Adrenal gland (tissue), 12 donors: Measurements from ENCODE around the gene ZNF335. TPM values are rescaled to one million over a fixed set of nuclear protein-coding genes. Genes with fewer than 3 reads are reported as not detected.

Experiments used
- DNase-seq, 7 donors: peaks; one replicate each; pipeline ENCODE4 v3.0.0-alpha.2; 2019 to 2020
- H3K27ac ChIP-seq, 5 donors: fragments of 200-600 bp; sonication (generic) in 4 of 5; 1 replicate in 3 of 5; 2 replicates in 2 of 5; pipeline versions ENCODE4 v1.5.1 to v1.8.0; 2016 to 2020; ENCODE audit warnings: mild to moderate bottlenecking in 1 of 5
- H3K27me3 ChIP-seq: fragments of 200-600 bp; 2 replicates; pipeline ENCODE4 v1.8.0; 2021
- H3K36me3 ChIP-seq, 2 donors: fragments of 200-600 bp; replicated peaks in 1 of 2; 1 replicate in 1 of 2; 2 replicates in 1 of 2; pipeline versions ENCODE4 v1.5.1 to v1.8.0; 2018 to 2022
- H3K4me1 ChIP-seq, 2 donors: fragments of 200-600 bp; replicated peaks in 1 of 2; 1 replicate in 1 of 2; 2 replicates in 1 of 2; pipeline versions ENCODE4 v1.5.1 to v1.8.0; 2018 to 2021
- H3K4me3 ChIP-seq, 4 donors: fragments of 200-600 bp; sonication (generic) in 3 of 4; one replicate each; pipeline ENCODE4 v1.5.1; 2016 to 2018
- H3K9me3 ChIP-seq, 3 donors: fragments of 200-600 bp; sonication (generic) in 1 of 3; replicated peaks in 1 of 3; 1 replicate in 2 of 3; 2 replicates in 1 of 3; pipeline versions ENCODE4 v1.5.1 to v1.8.0; 2016 to 2021
- CTCF ChIP-seq, 6 experiments: fragments of 450-650 bp in 4 of 6; fragments of 200-600 bp in 2 of 6; sonication (generic) in 1 of 6; IDR thresholded peaks; 1 replicate in 5 of 6; 2 replicates in 1 of 6; pipeline versions ENCODE4 v1.5.1 to v1.8.0; 2016 to 2021; ENCODE audit warnings: antibody characterized with exemption in 6 of 6, mild to moderate bottlenecking in 2 of 6, moderate library complexity in 1 of 6
- POLR2A ChIP-seq, 2 donors: fragments of 450-650 bp; IDR thresholded peaks; one replicate each; pipeline ENCODE4 v1.6.1; 2017; ENCODE audit warnings: antibody characterized with exemption in 2 of 2, mild to moderate bottlenecking in 2 of 2, moderate library complexity in 1 of 2
- WGBS, 4 donors: extraction: QIAGEN DNeasy Blood & Tissue Kit in 2 of 4; methylation state at CpG; one replicate each; pipeline versions ENCODE4 v1.1.5 to v1.1.7; 2013 to 2017; 5-methylcytosine and 5-hydroxymethylcytosine counted together
- intact Hi-C, 2 donors: fragments of 100-400 bp; cut with DNase I; formaldehyde crosslinking; loops; one replicate each; pipeline versions ENCODE4 v1.14.1 to v1.15.0; 2022 to 2023
- polyA plus RNA-seq, 3 donors: library from polyadenylated mRNA; stranded (reverse); fragments of 200-250 nt in 2 of 3; fragments of 350-450 nt in 1 of 3; fragmentation: Illumina TruSeq in 1 of 3; extraction: RNeasy Lipid Tissue Mini Kit (QIAGEN cat#74804) in 1 of 3; gene quantifications; one replicate each; pipeline ENCODE4 v1.2.3, GENCODE V29; 2013 to 2014
- total RNA-seq, 9 donors: library from RNA; depleted of rRNA in 4 of 9; stranded (reverse); fragments of >200 nt in 4 of 9; fragments of 120-200 nt in 1 of 9; fragmentation: NEBNext Ultra II Directional in 1 of 9; extraction: Animal tissue kit (Norgen Biotek cat#: 25700) in 1 of 9; gene quantifications; one replicate each; pipeline versions ENCODE4 v1.1.0 to v1.2.4, GENCODE V29; 2013 to 2023
- donor health status: healthy with polysubstance abuse.
- donor health status: Bipolar disorder and iron deficiency.
- donor health status: DM: yes; HTN: yes; CAD: no.
- donor health status: DM: no; HTN: no; CAD: no.
- donor health status: DM: no; HTN: no; CAD: no.
- donor health status: DM: yes; HTN: yes; CAD: no.

Gene ZNF335
- total and polyA plus RNA-seq, 12 donors = 5.4 to 45.1 (median 17.7) TPM

- H3K36me3 ChIP-seq = no peaks in the 10 kb centered on the region
- no peak for TF ChIP-seq CTCF (IDR thresholded peaks at IDR 0.05)
- TF ChIP-seq POLR2A (IDR thresholded peaks at IDR 0.05) = no peak
- H3K9me3 ChIP-seq = no peaks in the 10 kb centered on the region
- intact Hi-C loops = no loop called here
- H3K4me1 ChIP-seq = no peaks in the 10 kb centered on the region
- no peak overlapping the region for H3K27ac ChIP-seq
- WGBS, 4 donors = 46 to 60% (median 49%) methylated on average over 4 of the region's 4 CpGs
- H3K27me3 ChIP-seq = peaks cover 4% of the 10 kb centered on the region
- peak in 2 of 7 donors; percentile 24 to 46 for DNase-seq
- no peak overlapping the region for H3K4me3 ChIP-seq
These were observed 32.2 kb upstream of the ZNF335 start for GRCh38 chr20:46004187-46004586.

- WGBS, 4 donors = 77 to 100% (median 86%) methylated on average over 2 to 3 of the region's 3 CpGs
- H3K4me1 ChIP-seq = peaks cover 0 to 4% of the 10 kb centered on the region in 2 donors
- intact Hi-C loops = no loop called here
These were observed 30.0 kb upstream of the ZNF335 start for GRCh38 chr20:46002008-46002407.

GRCh38 chr20:46001498-46001897 is 29.5 kb upstream of the ZNF335 start:
- 75 to 93% (median 90%) methylated on average over 5 of the region's 5 CpGs for WGBS, 4 donors
- Histone ChIP-seq H3K27ac (no peak overlapping the region), H3K9me3 (no peaks in the 10 kb centered on the region), H3K36me3 (no peaks in the 10 kb centered on the region), H3K27me3 (peaks cover 19% of the 10 kb centered on the region), H3K4me3 (no peak overlapping the region), H3K4me1 (peaks cover 0 to 4% of the 10 kb centered on the region in 2 donors)
- intact Hi-C loops = no loop called here
- DNase-seq = no peak
- TF ChIP-seq CTCF (IDR thresholded peaks at IDR 0.05) = no peak
- TF ChIP-seq POLR2A (IDR thresholded peaks at IDR 0.05) = no peak

More at GRCh38 chr20:46002008-46002407, 30.0 kb upstream of the ZNF335 start:
- Histone ChIP-seq H3K27ac (no peak overlapping the region), H3K9me3 (no peaks in the 10 kb centered on the region), H3K4me3 (no peak overlapping the region), H3K36me3 (no peaks in the 10 kb centered on the region), H3K27me3 (peaks cover 16% of the 10 kb centered on the region)
- TF ChIP-seq CTCF (IDR thresholded peaks at IDR 0.05) (no peak), POLR2A (IDR thresholded peaks at IDR 0.05) (no peak)
- no peak for DNase-seq

- no peak for TF ChIP-seq POLR2A (IDR thresholded peaks at IDR 0.05)
- no peak for TF ChIP-seq CTCF (IDR thresholded peaks at IDR 0.05)
- no peak for DNase-seq
- Histone ChIP-seq H3K27me3 (peaks cover 22% of the 10 kb centered on the region), H3K4me1 (peaks cover 0 to 4% of the 10 kb centered on the region in 2 donors), H3K36me3 (no peaks in the 10 kb centered on the region), H3K4me3 (no peak overlapping the region), H3K27ac (no peak overlapping the region), H3K9me3 (no peaks in the 10 kb centered on the region)
- 56 to 64% (median 58%) methylated on average over 14 to 16 of the region's 16 CpGs for WGBS, 4 donors
- intact Hi-C loops = no loop called here
These were observed 28.4 kb upstream of the ZNF335 start for GRCh38 chr20:46000262-46000996.
